Right atrium auricular region (tissue), 2 donors: Measurements from ENCODE around the gene ODF2. TPM values are rescaled to one million over a fixed set of nuclear protein-coding genes. Genes with fewer than 3 reads are reported as not detected.

Experiments
- DNase-seq: peaks from one replicate; pipeline ENCODE4 v3.0.0-alpha.2; 2019; ENCODE audit warnings: low spot score
- H3K27ac ChIP-seq, 2 donors: fragments of 200-600 bp; sonication (generic); 1 replicate in 1 of 2; 2 replicates in 1 of 2; pipeline ENCODE4 v1.5.1; 2016 to 2019
- H3K27me3 ChIP-seq, 2 donors: fragments of 200-600 bp; sonication (generic); one replicate each; pipeline versions ENCODE4 v1.5.1 to v1.6.0; 2017 to 2019
- H3K36me3 ChIP-seq: fragments of 200-600 bp; sonication (generic); one replicate; pipeline ENCODE4 v1.5.1; 2016
- H3K4me1 ChIP-seq, 2 donors: fragments of 200-600 bp; sonication (generic); one replicate each; pipeline versions ENCODE4 v1.5.1 to v1.6.0; 2017 to 2019
- H3K4me3 ChIP-seq, 2 donors: fragments of 200-600 bp; sonication (generic); 1 replicate in 1 of 2; 2 replicates in 1 of 2; pipeline ENCODE4 v1.5.1; 2017 to 2019; ENCODE audit warnings: mild to moderate bottlenecking in 1 of 2, moderate library complexity in 1 of 2
- H3K9me3 ChIP-seq, 2 donors: fragments of 200-600 bp; sonication (generic); one replicate each; pipeline ENCODE4 v1.5.1; 2019
- total RNA-seq, 2 donors: library from RNA; depleted of rRNA; stranded (reverse); fragments of >200 nt; gene quantifications; one replicate each; pipeline ENCODE4 v1.1.0, GENCODE V29; 2016
- TF ChIP-seq, protein P1 (sequence below), 2 donors: fragments of 200-600 bp; sonication (generic); IDR thresholded peaks; one replicate each; pipeline ENCODE4 v1.5.1; 2019; ENCODE audit warnings: antibody characterized with exemption in 2 of 2

ODF2 gene
- total RNA-seq, 2 donors from 2014 or later: 9.7 to 12.1 TPM

DNA sequence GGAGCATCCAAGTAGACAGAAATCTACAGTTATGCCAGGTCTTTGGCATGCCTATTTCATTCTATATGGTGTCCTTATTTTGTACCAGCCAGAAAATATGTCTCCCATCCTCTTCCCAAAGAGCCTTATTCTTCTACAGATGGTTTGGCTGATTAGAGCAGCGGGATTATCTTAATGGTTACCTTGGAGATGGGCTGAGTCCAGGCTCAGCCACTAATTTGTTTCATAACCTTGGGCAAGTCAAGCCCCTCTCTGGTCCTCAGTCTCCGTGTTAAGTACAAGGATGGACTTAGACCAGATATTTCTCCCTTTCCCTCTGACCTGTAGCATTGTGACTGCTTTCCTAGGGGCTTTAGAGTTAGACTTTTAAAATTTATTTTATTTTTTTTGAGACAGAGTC is 37.6 kb downstream of the ODF2 start:
- peaks cover 0 to 9% of the 10 kb centered on the region in 2 donors for H3K4me1 ChIP-seq
- H3K27me3 ChIP-seq: no peaks in the 10 kb centered on the region
- DNase-seq: no peak
- H3K36me3 ChIP-seq: peaks cover 6% of the 10 kb centered on the region
- no peak overlapping the region for H3K27ac ChIP-seq
- H3K4me3 ChIP-seq: no peak overlapping the region
- TF ChIP-seq, protein P1, sequence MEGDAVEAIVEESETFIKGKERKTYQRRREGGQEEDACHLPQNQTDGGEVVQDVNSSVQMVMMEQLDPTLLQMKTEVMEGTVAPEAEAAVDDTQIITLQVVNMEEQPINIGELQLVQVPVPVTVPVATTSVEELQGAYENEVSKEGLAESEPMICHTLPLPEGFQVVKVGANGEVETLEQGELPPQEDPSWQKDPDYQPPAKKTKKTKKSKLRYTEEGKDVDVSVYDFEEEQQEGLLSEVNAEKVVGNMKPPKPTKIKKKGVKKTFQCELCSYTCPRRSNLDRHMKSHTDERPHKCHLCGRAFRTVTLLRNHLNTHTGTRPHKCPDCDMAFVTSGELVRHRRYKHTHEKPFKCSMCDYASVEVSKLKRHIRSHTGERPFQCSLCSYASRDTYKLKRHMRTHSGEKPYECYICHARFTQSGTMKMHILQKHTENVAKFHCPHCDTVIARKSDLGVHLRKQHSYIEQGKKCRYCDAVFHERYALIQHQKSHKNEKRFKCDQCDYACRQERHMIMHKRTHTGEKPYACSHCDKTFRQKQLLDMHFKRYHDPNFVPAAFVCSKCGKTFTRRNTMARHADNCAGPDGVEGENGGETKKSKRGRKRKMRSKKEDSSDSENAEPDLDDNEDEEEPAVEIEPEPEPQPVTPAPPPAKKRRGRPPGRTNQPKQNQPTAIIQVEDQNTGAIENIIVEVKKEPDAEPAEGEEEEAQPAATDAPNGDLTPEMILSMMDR (IDR thresholded peaks at IDR 0.05): no peak
- H3K9me3 ChIP-seq: no peaks in the 10 kb centered on the region

DNA sequence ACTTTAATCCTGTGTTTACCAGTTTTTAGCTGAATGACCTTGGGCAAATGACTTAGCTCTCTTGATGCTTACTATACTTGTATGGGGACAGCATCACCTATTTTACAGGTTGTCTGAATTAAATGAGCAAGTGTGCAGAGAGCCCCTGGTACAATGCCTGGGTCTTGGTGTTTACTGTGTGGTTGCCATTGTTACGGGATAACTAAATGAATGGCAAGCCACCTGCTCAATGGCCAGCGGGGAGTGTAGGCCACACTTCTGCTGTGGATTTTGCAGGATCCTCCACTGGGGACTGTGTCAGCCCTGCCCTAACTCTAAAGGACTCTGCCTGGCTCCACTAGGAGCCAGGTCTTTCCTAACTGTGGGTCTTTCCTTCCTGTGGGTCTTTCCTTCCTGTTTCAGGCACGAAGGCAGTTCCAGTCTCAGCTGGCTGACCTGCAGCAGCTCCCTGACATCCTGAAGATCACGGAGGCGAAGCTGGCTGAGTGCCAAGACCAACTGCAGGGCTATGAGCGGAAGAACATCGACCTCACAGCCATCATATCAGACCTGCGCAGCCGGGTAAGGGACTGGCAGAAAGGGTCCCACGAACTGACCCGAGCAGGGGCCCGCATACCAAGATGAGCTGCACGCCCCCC is 38.4 kb downstream of the ODF2 start:
- H3K36me3 ChIP-seq: peaks cover 6% of the 10 kb centered on the region
- no peaks in the 10 kb centered on the region for H3K27me3 ChIP-seq
- no peak overlapping the region for H3K27ac ChIP-seq
- peaks cover 0 to 9% of the 10 kb centered on the region in 2 donors for H3K4me1 ChIP-seq
- TF ChIP-seq, protein P1 (IDR thresholded peaks at IDR 0.05): no peak
- DNase-seq: peak; percentile 74
- H3K4me3 ChIP-seq: no peak overlapping the region
- H3K9me3 ChIP-seq: no peaks in the 10 kb centered on the region

DNA sequence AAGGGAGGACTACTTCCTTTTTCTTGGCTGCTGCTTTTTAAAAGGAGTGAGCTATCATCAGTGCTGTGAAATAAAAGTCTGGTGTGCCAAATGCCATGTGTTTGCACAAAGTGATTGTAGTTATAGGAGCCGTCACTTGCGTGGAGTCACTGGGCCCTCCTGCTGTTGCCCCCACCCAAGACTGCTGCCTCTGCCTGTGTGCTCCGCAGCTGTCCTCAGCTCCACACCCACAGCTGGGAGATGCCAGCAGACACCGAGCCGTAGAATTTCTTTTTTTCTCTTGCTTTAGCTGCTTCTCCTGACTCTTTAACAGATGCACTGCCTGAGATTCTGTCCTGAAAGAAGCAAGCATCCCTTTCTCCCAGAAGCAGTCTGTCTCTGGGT is 38.9 kb downstream of the ODF2 start:
- Histone ChIP-seq H3K36me3 (peaks cover 7% of the 10 kb centered on the region), H3K27me3 (no peaks in the 10 kb centered on the region)

DNA sequence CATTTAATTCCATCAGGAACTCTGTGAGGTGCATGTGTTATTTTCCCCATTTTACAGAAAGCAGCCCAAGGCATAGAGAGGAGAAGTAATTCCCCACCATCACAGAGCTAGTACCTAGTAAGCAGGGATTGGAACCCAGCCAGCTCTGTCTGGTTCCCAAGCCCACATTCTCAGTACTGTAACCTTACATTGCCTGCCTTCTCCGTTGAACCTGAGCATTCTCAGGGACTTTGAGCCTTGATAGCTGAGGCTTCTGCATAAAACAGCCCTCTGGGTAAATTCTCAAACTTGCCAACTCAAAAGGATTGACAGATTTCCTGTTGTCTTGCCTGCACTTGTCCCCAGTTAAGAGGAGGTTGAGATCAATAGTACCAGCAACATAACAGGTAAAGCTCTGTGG is 39.5 kb downstream of the ODF2 start:
- no peak overlapping the region for H3K27ac ChIP-seq
- no peak overlapping the region for H3K4me3 ChIP-seq
- H3K9me3 ChIP-seq: no peaks in the 10 kb centered on the region
- H3K36me3 ChIP-seq: peaks cover 12% of the 10 kb centered on the region
- TF ChIP-seq, protein P1 (IDR thresholded peaks at IDR 0.05): no peak
- peaks cover 0 to 9% of the 10 kb centered on the region in 2 donors for H3K4me1 ChIP-seq
- DNase-seq: no peak
- no peaks in the 10 kb centered on the region for H3K27me3 ChIP-seq

More for the DNA sequence above, 38.9 kb downstream of the ODF2 start:
- DNase-seq: no peak
- H3K4me1 ChIP-seq: peaks cover 0 to 9% of the 10 kb centered on the region in 2 donors
- H3K4me3 ChIP-seq: no peak overlapping the region
- no peak overlapping the region for H3K27ac ChIP-seq
- no peaks in the 10 kb centered on the region for H3K9me3 ChIP-seq
- TF ChIP-seq, protein P1 (IDR thresholded peaks at IDR 0.05): no peak

DNA sequence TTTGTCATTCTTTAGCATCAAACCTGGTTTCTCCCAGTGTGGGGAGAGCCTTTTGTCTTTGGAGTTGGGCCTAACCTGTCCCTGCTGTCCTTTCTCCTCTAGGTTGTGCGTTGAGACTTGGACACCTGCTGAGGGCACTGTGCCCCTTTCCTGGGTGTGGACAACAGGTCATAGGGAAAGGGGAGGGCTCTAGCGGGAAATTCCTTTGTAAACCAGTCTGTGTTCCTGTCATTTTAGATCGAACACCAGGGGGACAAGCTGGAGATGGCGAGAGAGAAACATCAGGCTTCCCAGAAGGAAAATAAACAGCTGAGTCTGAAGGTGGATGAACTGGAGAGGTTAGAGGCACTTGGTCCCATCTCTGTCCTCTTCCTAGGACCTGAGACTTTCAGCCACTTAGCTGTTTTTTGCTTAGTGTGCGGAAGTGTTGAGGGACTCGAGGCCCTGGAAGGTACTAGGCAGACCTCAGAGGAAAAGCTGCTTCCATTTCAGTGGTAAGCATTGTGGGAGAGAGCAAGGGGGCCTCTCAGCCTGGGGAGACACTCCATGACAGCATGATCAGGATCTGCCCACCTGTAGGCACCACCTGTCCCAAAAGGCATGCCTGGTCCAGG is 40.1 kb downstream of the ODF2 start:
- no peak overlapping the region for H3K4me3 ChIP-seq
- H3K27ac ChIP-seq: no peak overlapping the region
- TF ChIP-seq, protein P1 (IDR thresholded peaks at IDR 0.05): no peak
- no peaks in the 10 kb centered on the region for H3K9me3 ChIP-seq
- no peaks in the 10 kb centered on the region for H3K27me3 ChIP-seq
- H3K36me3 ChIP-seq: peaks cover 12% of the 10 kb centered on the region
- no peak for DNase-seq
- peaks cover 0 to 9% of the 10 kb centered on the region in 2 donors for H3K4me1 ChIP-seq
